PFSK-1 (cell line): ENCODE results near the gene AP1G1.

Experiments
- FOXP2 ChIP-seq: optimal IDR thresholded peaks from 2 replicates; pipeline ENCODE3; 2011; ENCODE audit warnings: borderline replicate concordance, control low read depth, inconsistent platforms; ENCODE audit not compliant: insufficient read depth; ENCODE audit errors: extremely low read length, extremely low read depth
- POLR2AphosphoS5 ChIP-seq: IDR thresholded peaks from 2 replicates; pipeline ENCODE4 v1.6.1; 2012; ENCODE audit warnings: low read depth, mild to moderate bottlenecking, control low read depth, low read length, moderate library complexity
- REST ChIP-seq, 2 experiments: IDR thresholded peaks; 2 replicates each; pipeline versions ENCODE4 v1.6.1 to v1.8.0; 2011 to 2012; ENCODE audit warnings: low read depth in 2 of 2, low read length in 2 of 2, control low read depth in 1 of 2, inconsistent platforms in 1 of 2, mild to moderate bottlenecking in 1 of 2, moderate library complexity in 1 of 2; ENCODE audit not compliant: insufficient read depth in 1 of 2
- SIN3A ChIP-seq: IDR thresholded peaks from 2 replicates; pipeline ENCODE4 v1.6.1; 2012; ENCODE audit warnings: mild to moderate bottlenecking, low read length, moderate library complexity, borderline replicate concordance; ENCODE audit not compliant: insufficient read depth
- TAF1 ChIP-seq: IDR thresholded peaks from 2 replicates; pipeline ENCODE4 v1.6.1; 2012; ENCODE audit warnings: low read length, control low read depth, borderline replicate concordance; ENCODE audit not compliant: insufficient read depth

Gene AP1G1

GRCh38 chr16:71689901-71690300, 118.7 kb downstream of the AP1G1 start:
- TF ChIP-seq POLR2AphosphoS5 (no peak), REST (IDR thresholded peaks at IDR 0.05; ENCODE audit: insufficient read depth in 1 of 2, low read depth in 2 of 2, low read length in 2 of 2) (no peak), TAF1 (no peak), FOXP2 (no peak), SIN3A (no peak)

DNA sequence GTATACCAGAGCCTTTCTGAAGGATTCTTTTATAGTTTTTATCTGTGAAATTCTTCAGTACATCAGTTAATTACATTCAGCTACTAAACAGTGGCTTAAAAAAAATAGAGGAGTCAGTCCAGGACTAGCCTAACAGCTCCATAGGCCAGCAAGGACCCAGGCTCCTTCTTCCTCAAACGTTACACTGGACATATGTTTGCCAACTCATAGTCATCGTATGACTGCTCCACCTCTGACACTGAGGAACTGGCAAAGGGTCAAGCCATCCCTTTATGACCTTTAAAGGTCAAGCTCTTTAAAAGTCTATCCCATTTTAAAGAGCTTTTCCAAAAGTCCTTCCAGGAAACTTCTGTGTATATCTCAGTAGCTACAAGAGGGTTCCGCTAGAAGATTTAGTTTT, 120.8 kb downstream of the AP1G1 start:
- TF ChIP-seq TAF1 (no peak), REST (IDR thresholded peaks at IDR 0.05; ENCODE audit: insufficient read depth in 1 of 2, low read depth in 2 of 2, low read length in 2 of 2) (no peak), SIN3A (no peak), FOXP2 (no peak), POLR2AphosphoS5 (no peak)

GRCh38 chr16:71681360-71681759, 127.3 kb downstream of the AP1G1 start:
- TF ChIP-seq FOXP2 (no peak), SIN3A (no peak), TAF1 (no peak), REST (IDR thresholded peaks at IDR 0.05; ENCODE audit: insufficient read depth in 1 of 2, low read depth in 2 of 2, low read length in 2 of 2) (no peak), POLR2AphosphoS5 (no peak)
